Spleen (tissue), 11 donors: Measurements from ENCODE around the gene DGCR6. TPM values are rescaled to one million over a fixed set of nuclear protein-coding genes. Genes with fewer than 3 reads are reported as not detected.
"Not testable (repeated sequence)": the region's sequence is repeated elsewhere in the genome, so short reads cannot be mapped to it uniquely, and the experiment has no call there.

ENCODE experiments used
- DNase-seq: peaks from one replicate; pipeline ENCODE4 v3.0.0-alpha.2; 2020
- H3K27ac ChIP-seq, 8 donors: fragments of 200-600 bp; sonication (generic) in 7 of 8; 1 replicate in 4 of 8; 2 replicates in 4 of 8; pipeline versions ENCODE4 v1.5.0 to v1.8.0; 2016 to 2021; ENCODE audit warnings: inconsistent platforms in 4 of 8, mild to moderate bottlenecking in 4 of 8, moderate library complexity in 1 of 8
- H3K27me3 ChIP-seq, 7 donors: fragments of 200-600 bp; sonication (generic) in 6 of 7; replicated peaks in 1 of 7; 1 replicate in 4 of 7; 2 replicates in 3 of 7; pipeline versions ENCODE4 v1.5.0 to v1.8.0; 2016 to 2021; ENCODE audit warnings: inconsistent platforms in 3 of 7, mild to moderate bottlenecking in 1 of 7
- H3K36me3 ChIP-seq, 6 donors: fragments of 200-600 bp; sonication (generic) in 5 of 6; 1 replicate in 4 of 6; 2 replicates in 2 of 6; pipeline versions ENCODE4 v1.5.0 to v1.8.0; 2016 to 2021; ENCODE audit warnings: inconsistent platforms in 2 of 6
- H3K4me1 ChIP-seq, 6 donors: fragments of 200-600 bp; sonication (generic) in 5 of 6; 1 replicate in 3 of 6; 2 replicates in 3 of 6; pipeline versions ENCODE4 v1.5.0 to v1.8.0; 2016 to 2021; ENCODE audit warnings: inconsistent platforms in 3 of 6
- H3K4me3 ChIP-seq, 8 donors: fragments of 200-600 bp; sonication (generic) in 7 of 8; 1 replicate in 4 of 8; 2 replicates in 4 of 8; pipeline versions ENCODE4 v1.5.0 to v1.8.0; 2016 to 2021; ENCODE audit warnings: inconsistent platforms in 4 of 8, mild to moderate bottlenecking in 4 of 8, moderate library complexity in 2 of 8
- H3K9me3 ChIP-seq, 8 donors: fragments of 200-600 bp; sonication (generic) in 7 of 8; 1 replicate in 4 of 8; 2 replicates in 4 of 8; pipeline versions ENCODE4 v1.5.0 to v1.8.0; 2016 to 2021; ENCODE audit warnings: inconsistent platforms in 4 of 8
- CTCF ChIP-seq, 11 experiments: fragments of 200-600 bp in 7 of 11; fragments of 450-650 bp in 4 of 11; sonication (generic) in 4 of 11; IDR thresholded peaks in 8 of 11; conservative IDR thresholded peaks in 3 of 11; 1 replicate in 7 of 11; 2 replicates in 4 of 11; pipeline versions ENCODE4 v1.4.0 to v1.8.0; 2016 to 2021; ENCODE audit warnings: antibody characterized with exemption in 11 of 11, inconsistent platforms in 4 of 11, mild to moderate bottlenecking in 1 of 11
- POLR2A ChIP-seq, 3 donors: fragments of 450-650 bp; IDR thresholded peaks; one replicate each; pipeline ENCODE4 v1.5.1; 2017; ENCODE audit warnings: antibody characterized with exemption in 3 of 3, mild to moderate bottlenecking in 1 of 3
- POLR2AphosphoS5 ChIP-seq, 3 donors: sonication (generic); formaldehyde crosslinking; IDR thresholded peaks; one replicate each; pipeline ENCODE4 v1.5.1; 2017; ENCODE audit warnings: antibody characterized with exemption in 3 of 3
- WGBS, 5 donors: extraction: QIAGEN DNeasy Blood & Tissue Kit in 3 of 5; methylation state at CpG; one replicate each; pipeline versions ENCODE4 v1.1.5 to v1.1.7; 2013 to 2018; 5-methylcytosine and 5-hydroxymethylcytosine counted together
- intact Hi-C: fragments of 100-400 bp; cut with DNase I; formaldehyde crosslinking; loops from one replicate; pipeline ENCODE4 v1.15.0; 2023; ENCODE audit warnings: low total_unique reads
- polyA plus RNA-seq, 3 donors: library from polyadenylated mRNA; stranded (reverse); fragments of 200-250 nt; gene quantifications; one replicate each; pipeline ENCODE4 v1.2.1, GENCODE V29; 2013
- total RNA-seq, 7 donors: library from RNA; depleted of rRNA in 3 of 7; stranded (reverse); fragments of >200 nt in 3 of 7; fragmentation: NEBNext Ultra II Directional in 4 of 7; extraction: Animal tissue kit (Norgen Biotek cat#: 25700) in 4 of 7; gene quantifications; one replicate each; pipeline versions ENCODE4 v1.1.0 to v1.2.1, GENCODE V29; 2016 to 2021
- donor health status: healthy with polysubstance abuse.
- donor health status: DM: no; HTN: no; CAD: no; lungs with moderate emphysema.
- donor health status: DM: no; HTN: no; CAD: no.
- donor health status: Bipolar disorder and iron deficiency.
- donor health status: healthy.
- donor health status: DM: no; HTN: no; CAD: no.
- donor health status: DM: yes; HTN: yes; CAD: no.

DGCR6 gene
- total and polyA plus RNA-seq, 10 donors, result 0.46 to 5.3 (median 1.5) TPM

GRCh38 chr22:18931905-18932652 is 26.0 kb downstream of the DGCR6 start:
- intact Hi-C loops, result no loop called here

GRCh38 chr22:18933914-18934313 is 27.8 kb downstream of the DGCR6 start:
- TF ChIP-seq CTCF (IDR thresholded peaks at IDR 0.05 in 8 of 11, conservative IDR thresholded peaks at IDR 0.05 in 3 of 11) (no peak), POLR2AphosphoS5 (IDR thresholded peaks at IDR 0.05) (no peak), POLR2A (IDR thresholded peaks at IDR 0.05) (no peak)
- H3K4me3 ChIP-seq, result no peak overlapping the region
- no peaks in the 10 kb centered on the region for H3K36me3 ChIP-seq
- no peaks in the 10 kb centered on the region for H3K4me1 ChIP-seq
- WGBS, 5 donors, result no CpG with 5 or more reads among the region's 7 CpGs
- H3K9me3 ChIP-seq, result no peaks in the 10 kb centered on the region
- DNase-seq, result no peak
- H3K27me3 ChIP-seq, result no peaks in the 10 kb centered on the region
- intact Hi-C loops, result no loop called here
- no peak overlapping the region for H3K27ac ChIP-seq

More at GRCh38 chr22:18931905-18932652, 26.0 kb downstream of the DGCR6 start:
- H3K36me3 ChIP-seq, result no peaks in the 10 kb centered on the region
- no peaks in the 10 kb centered on the region for H3K27me3 ChIP-seq
- DNase-seq, result no peak
- H3K27ac ChIP-seq, result no peak overlapping the region
- no CpG with 5 or more reads among the region's 16 CpGs for WGBS, 5 donors
- no peak overlapping the region for H3K4me3 ChIP-seq
- no peaks in the 10 kb centered on the region for H3K9me3 ChIP-seq
- TF ChIP-seq POLR2AphosphoS5 (IDR thresholded peaks at IDR 0.05) (no peak), POLR2A (IDR thresholded peaks at IDR 0.05) (no peak), CTCF (IDR thresholded peaks at IDR 0.05 in 8 of 11, conservative IDR thresholded peaks at IDR 0.05 in 3 of 11) (no peak)
- no peaks in the 10 kb centered on the region for H3K4me1 ChIP-seq

DNA sequence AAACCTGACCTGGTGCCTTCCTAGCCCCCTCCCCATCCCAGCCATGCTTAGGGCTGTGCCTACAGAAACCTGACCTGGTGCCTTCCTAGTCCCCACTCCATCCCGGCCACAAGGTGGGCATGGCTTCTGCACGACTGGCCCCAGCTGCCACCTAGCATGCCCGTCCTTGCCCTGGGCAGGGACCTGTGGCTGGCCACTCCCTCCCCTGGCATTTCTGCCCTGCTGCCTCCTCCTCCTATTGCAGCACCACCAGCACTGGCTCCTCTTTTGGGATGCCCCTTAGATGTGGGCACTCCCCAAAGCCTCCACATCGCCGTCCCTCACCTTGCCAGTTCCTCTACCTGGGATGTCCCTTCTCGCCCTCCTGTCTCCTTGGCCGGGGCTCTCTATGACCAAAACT is 28.6 kb downstream of the DGCR6 start:
- no CpG with 5 or more reads among the region's 7 CpGs for WGBS, 5 donors
- intact Hi-C loops, DNase-seq, H3K27ac ChIP-seq, H3K4me1 ChIP-seq, H3K4me3 ChIP-seq, H3K36me3 ChIP-seq, H3K9me3 ChIP-seq, H3K27me3 ChIP-seq: not testable (repeated sequence)

- no CpG with 5 or more reads among the region's 67 CpGs for WGBS, 5 donors
- Histone ChIP-seq H3K27me3 (no peaks in the 10 kb centered on the region), H3K27ac (no peak within 1 kb of the TSS), H3K4me3 (no peak within 1 kb of the TSS), H3K4me1 (no peaks in the 10 kb centered on the region), H3K9me3 (no peaks in the 10 kb centered on the region), H3K36me3 (no peaks in the 10 kb centered on the region)
- DNase-seq, result no peak
- TF ChIP-seq CTCF (IDR thresholded peaks at IDR 0.05 in 8 of 11, conservative IDR thresholded peaks at IDR 0.05 in 3 of 11) (no peak), POLR2AphosphoS5 (IDR thresholded peaks at IDR 0.05) (no peak)
- intact Hi-C loops, result no loop called here
Measured at GRCh38 chr22:18935889-18936529, 29.9 kb downstream of the DGCR6 start, which contains the start of gene PRODH. TSS of gene PRODH (minus strand) at chr22:18936293. CDS start at chr22:18936287, 6 bp downstream.

DNA sequence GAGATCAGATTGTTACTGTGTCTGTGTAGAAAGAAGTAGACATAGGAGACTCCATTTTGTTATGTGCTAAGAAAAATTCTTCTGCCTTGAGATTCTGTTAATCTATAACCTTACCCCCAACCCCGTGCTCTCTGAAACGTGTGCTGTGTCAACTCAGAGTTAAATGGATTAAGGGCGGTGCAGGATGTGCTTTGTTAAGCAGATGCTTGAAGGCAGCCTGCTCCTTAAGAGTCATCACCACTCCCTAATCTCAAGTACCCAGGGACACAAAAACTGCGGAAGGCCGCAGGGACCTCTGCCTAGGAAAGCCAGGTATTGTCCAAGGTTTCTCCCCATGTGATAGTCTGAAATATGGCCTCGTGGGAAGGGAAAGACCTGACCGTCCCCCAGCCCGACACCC is 32.6 kb downstream of the DGCR6 start:
- H3K4me1 ChIP-seq, H3K27me3 ChIP-seq, intact Hi-C loops, H3K36me3 ChIP-seq, H3K9me3 ChIP-seq, H3K27ac ChIP-seq, DNase-seq, H3K4me3 ChIP-seq: not testable (repeated sequence)
- 32 to 59% (median 49%) methylated on average over 3 to 5 of the region's 8 CpGs; no CpG with 5 or more reads in 2 of the 5 donors for WGBS, 5 donors

- DNase-seq, H3K9me3 ChIP-seq, H3K4me1 ChIP-seq, H3K27ac ChIP-seq, H3K4me3 ChIP-seq, intact Hi-C loops, H3K36me3 ChIP-seq: not testable (repeated sequence)
- WGBS, 5 donors, result 19 to 83% (median 62%) methylated on average over 2 to 6 of the region's 9 CpGs
- H3K27me3 ChIP-seq, result peaks cover 0 to 34% (median 0%) of the 10 kb centered on the region in 7 donors
Measured at GRCh38 chr22:18947105-18947504, 41.0 kb downstream of the DGCR6 start.
